Esophagus muscularis mucosa (tissue), 4 donors: ENCODE measurements around the gene AHR. TPM values are rescaled to one million over a fixed set of nuclear protein-coding genes. Genes with fewer than 3 reads are reported as not detected.

Source experiments
- DNase-seq: peaks from one replicate; pipeline ENCODE4 v3.0.0-alpha.2; 2017; ENCODE audit errors: extremely low spot score
- H3K27ac ChIP-seq, 4 donors: fragments of 200-600 bp; sonication (generic); replicated peaks in 1 of 4; 1 replicate in 3 of 4; 2 replicates in 1 of 4; pipeline ENCODE4 v1.5.1; 2016 to 2019; ENCODE audit warnings: mild to moderate bottlenecking in 1 of 4
- H3K27me3 ChIP-seq, 4 donors: fragments of 200-600 bp; sonication (generic); one replicate each; pipeline versions ENCODE4 v1.5.1 to v1.6.0; 2016 to 2019
- H3K36me3 ChIP-seq, 4 donors: fragments of 200-600 bp; sonication (generic); one replicate each; pipeline ENCODE4 v1.5.1; 2016 to 2019
- H3K4me1 ChIP-seq, 4 donors: fragments of 200-600 bp; sonication (generic); one replicate each; pipeline ENCODE4 v1.5.1; 2016 to 2019
- H3K4me3 ChIP-seq, 4 donors: fragments of 200-600 bp; sonication (generic); 1 replicate in 2 of 4; 2 replicates in 2 of 4; pipeline ENCODE4 v1.5.1; 2016 to 2019; ENCODE audit warnings: mild to moderate bottlenecking in 4 of 4, moderate library complexity in 1 of 4
- H3K9me3 ChIP-seq, 4 donors: fragments of 200-600 bp; sonication (generic); 1 replicate in 3 of 4; 2 replicates in 1 of 4; pipeline ENCODE4 v1.5.1; 2016 to 2019
- CTCF ChIP-seq, 3 experiments: fragments of 200-600 bp in 2 of 3; fragments of 450-650 bp in 1 of 3; sonication (generic) in 2 of 3; IDR thresholded peaks; one replicate each; pipeline ENCODE4 v1.5.1; 2017 to 2019; ENCODE audit warnings: antibody characterized with exemption in 3 of 3, mild to moderate bottlenecking in 2 of 3, moderate library complexity in 1 of 3
- EP300 ChIP-seq: sonication (generic); formaldehyde crosslinking; IDR thresholded peaks from one replicate; pipeline ENCODE4 v1.6.1; 2017; ENCODE audit warnings: antibody characterized with exemption
- POLR2A ChIP-seq: fragments of 450-650 bp; IDR thresholded peaks from one replicate; pipeline ENCODE4 v1.6.1; 2017; ENCODE audit warnings: antibody characterized with exemption, moderate library complexity, mild to moderate bottlenecking, low read depth
- POLR2AphosphoS5 ChIP-seq, 2 donors: sonication (generic); formaldehyde crosslinking; IDR thresholded peaks; one replicate each; pipeline ENCODE4 v1.6.1; 2017; ENCODE audit warnings: antibody characterized with exemption in 2 of 2
- WGBS: methylation state at CpG from one replicate; pipeline ENCODE4 v1.1.5; 2018; 5-methylcytosine and 5-hydroxymethylcytosine counted together
- intact Hi-C: fragments of 100-400 bp; cut with DNase I; formaldehyde crosslinking; loops from one replicate; pipeline ENCODE4 v1.15.1; 2023
- total RNA-seq, 4 donors: library from RNA; depleted of rRNA; stranded (reverse); fragments of >200 nt; gene quantifications; one replicate each; pipeline versions ENCODE4 v1.1.0 to v1.2.1, GENCODE V29; 2016

AHR gene
- total RNA-seq, 4 donors from 2014 or later = 67.3 to 111 (median 77.8) TPM

GRCh38 chr7:17357952-17358351 is 59.5 kb downstream of the AHR start:
- no peaks in the 10 kb centered on the region for H3K27me3 ChIP-seq
- no peak overlapping the region for H3K4me3 ChIP-seq
- peaks cover 0 to 6% (median 3%) of the 10 kb centered on the region in 4 donors for H3K4me1 ChIP-seq
- DNase-seq = no peak
- H3K36me3 ChIP-seq = peaks cover 0 to 9% (median 2%) of the 10 kb centered on the region in 4 donors
- intact Hi-C loops = no loop called here
- no CpG with 5 or more reads among the region's 2 CpGs for WGBS
- TF ChIP-seq CTCF (IDR thresholded peaks at IDR 0.05) = no peak
- no peak for TF ChIP-seq EP300
- TF ChIP-seq POLR2A = no peak
- no peak for TF ChIP-seq POLR2AphosphoS5 (IDR thresholded peaks at IDR 0.05)
- H3K9me3 ChIP-seq = no peaks in the 10 kb centered on the region
- no peak overlapping the region for H3K27ac ChIP-seq

- intact Hi-C loops = no loop called here
- H3K4me3 ChIP-seq = no peak overlapping the region
- peaks cover 0 to 9% (median 0%) of the 10 kb centered on the region in 4 donors for H3K36me3 ChIP-seq
- TF ChIP-seq CTCF (IDR thresholded peaks at IDR 0.05) = no peak
- no peak for DNase-seq
- 86% methylated on average over 5 of the region's 6 CpGs for WGBS
- H3K27ac ChIP-seq = no peak overlapping the region
- H3K4me1 ChIP-seq = peaks cover 0 to 7% (median 3%) of the 10 kb centered on the region in 4 donors
- H3K27me3 ChIP-seq = no peaks in the 10 kb centered on the region
- H3K9me3 ChIP-seq = no peaks in the 10 kb centered on the region
Measured at GRCh38 chr7:17359610-17360009, 61.2 kb downstream of the AHR start.

- no peak overlapping the region for H3K27ac ChIP-seq
- no peaks in the 10 kb centered on the region for H3K9me3 ChIP-seq
- no peak overlapping the region for H3K4me3 ChIP-seq
- intact Hi-C loops = no loop called here
- TF ChIP-seq CTCF (IDR thresholded peaks at IDR 0.05) = no peak
- TF ChIP-seq POLR2AphosphoS5 (IDR thresholded peaks at IDR 0.05) = no peak
- no peak for TF ChIP-seq EP300
- TF ChIP-seq POLR2A = no peak
- H3K4me1 ChIP-seq = peaks cover 0 to 11% (median 6%) of the 10 kb centered on the region in 4 donors
- H3K27me3 ChIP-seq = no peaks in the 10 kb centered on the region
- peaks cover 0 to 9% (median 0%) of the 10 kb centered on the region in 4 donors for H3K36me3 ChIP-seq
- no peak for DNase-seq
- WGBS = 83% methylated on average over 19 of the region's 23 CpGs
Measured at GRCh38 chr7:17362439-17363105, 64.1 kb downstream of the AHR start.

GRCh38 chr7:17364671-17365070 is 66.2 kb downstream of the AHR start:
- H3K36me3 ChIP-seq = no peaks in the 10 kb centered on the region
- no peak overlapping the region for H3K27ac ChIP-seq
- WGBS = 82% methylated on average over 2 of the region's 2 CpGs
- H3K4me3 ChIP-seq = no peak overlapping the region
- DNase-seq = no peak
- TF ChIP-seq EP300 = no peak
- no peak for TF ChIP-seq CTCF (IDR thresholded peaks at IDR 0.05)
- no peak for TF ChIP-seq POLR2A
- no peak for TF ChIP-seq POLR2AphosphoS5 (IDR thresholded peaks at IDR 0.05)
- H3K4me1 ChIP-seq = peaks cover 2 to 31% (median 22%) of the 10 kb centered on the region in 4 donors
- no peaks in the 10 kb centered on the region for H3K9me3 ChIP-seq
- no peaks in the 10 kb centered on the region for H3K27me3 ChIP-seq
- intact Hi-C loops = no loop called here

- WGBS = 94% methylated on average over 1 of the region's 1 CpG
Measured at GRCh38 chr7:17365775-17366174, 67.3 kb downstream of the AHR start.

More at GRCh38 chr7:17365775-17366174, 67.3 kb downstream of the AHR start:
- Histone ChIP-seq H3K9me3 (no peaks in the 10 kb centered on the region), H3K4me1 (peaks cover 11 to 42% (median 33%) of the 10 kb centered on the region in 4 donors), H3K27me3 (no peaks in the 10 kb centered on the region), H3K36me3 (no peaks in the 10 kb centered on the region), H3K4me3 (no peak overlapping the region), H3K27ac (no peak overlapping the region)
- intact Hi-C loops = no loop called here
- no peak for TF ChIP-seq POLR2AphosphoS5 (IDR thresholded peaks at IDR 0.05)
- no peak for DNase-seq
